Progenitor cell of endocrine pancreas (in vitro differentiated cells): Measurements from ENCODE around the gene SLC25A41. TPM values are rescaled to one million over a fixed set of nuclear protein-coding genes. Genes with fewer than 3 reads are reported as not detected.

Experiments
- DNase-seq: peaks from one replicate; pipeline ENCODE4 v3.0.0; 2021; ENCODE audit warnings: low spot score; ENCODE audit not compliant: unreplicated experiment
- H3K27ac Mint-ChIP-seq: 2 replicates; pipeline ENCODE4 v1.8.0; 2021; ENCODE audit warnings: mild to moderate bottlenecking, moderate library complexity, mixed read lengths
- H3K27me3 Mint-ChIP-seq: 2 replicates; pipeline ENCODE4 v1.8.0; 2021; ENCODE audit warnings: mixed read lengths
- H3K36me3 Mint-ChIP-seq: 2 replicates; pipeline ENCODE4 v1.8.0; 2022; ENCODE audit warnings: mixed read lengths; ENCODE audit not compliant: insufficient read depth
- H3K4me1 Mint-ChIP-seq: 2 replicates; pipeline ENCODE4 v1.8.0; 2021; ENCODE audit warnings: low read depth, mixed read lengths
- H3K4me3 Mint-ChIP-seq: 2 replicates; pipeline ENCODE4 v1.8.0; 2021; ENCODE audit warnings: low read depth, mild to moderate bottlenecking, moderate library complexity, mixed read lengths
- H3K9me3 Mint-ChIP-seq: 2 replicates; pipeline ENCODE4 v1.8.0; 2021; ENCODE audit warnings: low read depth, mixed read lengths
- CTCF ChIP-seq: fragments of 200-600 bp; sonication (generic); IDR thresholded peaks from one replicate; pipeline ENCODE4 v1.5.0; 2021; ENCODE audit warnings: antibody characterized with exemption, mild to moderate bottlenecking; ENCODE audit not compliant: unreplicated experiment
- total RNA-seq: library from RNA; stranded (reverse); gene quantifications from 2 replicates; pipeline ENCODE4 v1.2.1, GENCODE V29; 2021

Gene SLC25A41
- total RNA-seq, 1 donor from 2014 or later = 1.4 TPM

- H3K4me3 Mint-ChIP-seq = no peak overlapping the region
- no peak for TF ChIP-seq CTCF
- no peaks in the 10 kb centered on the region for H3K9me3 Mint-ChIP-seq
- no peak for DNase-seq
- H3K4me1 Mint-ChIP-seq = peaks cover 11% of the 10 kb centered on the region
- H3K27me3 Mint-ChIP-seq = no peaks in the 10 kb centered on the region
- peak overlapping the region; percentile 90 for H3K27ac Mint-ChIP-seq
- H3K36me3 Mint-ChIP-seq = peaks cover 10% of the 10 kb centered on the region
Observed at GRCh38 chr19:6421075-6422014, 12.2 kb downstream of the SLC25A41 start.

GRCh38 chr19:6418562-6418932, 15.0 kb downstream of the SLC25A41 start:
- H3K36me3 Mint-ChIP-seq = peaks cover 16% of the 10 kb centered on the region

GRCh38 chr19:6417713-6418561, 15.6 kb downstream of the SLC25A41 start:
- H3K27ac Mint-ChIP-seq = no peak overlapping the region
- H3K9me3 Mint-ChIP-seq = no peaks in the 10 kb centered on the region
- DNase-seq = no peak
- no peak overlapping the region for H3K4me3 Mint-ChIP-seq
- peak; percentile 44 for TF ChIP-seq CTCF
- H3K36me3 Mint-ChIP-seq = peaks cover 16% of the 10 kb centered on the region
- peaks cover 17% of the 10 kb centered on the region for H3K4me1 Mint-ChIP-seq
- no peaks in the 10 kb centered on the region for H3K27me3 Mint-ChIP-seq

More at GRCh38 chr19:6418562-6418932, 15.0 kb downstream of the SLC25A41 start:
- H3K9me3 Mint-ChIP-seq = no peaks in the 10 kb centered on the region
- H3K4me1 Mint-ChIP-seq = peaks cover 16% of the 10 kb centered on the region
- H3K27me3 Mint-ChIP-seq = no peaks in the 10 kb centered on the region
- no peak for DNase-seq
- H3K4me3 Mint-ChIP-seq = no peak overlapping the region
- TF ChIP-seq CTCF = no peak
- H3K27ac Mint-ChIP-seq = peak overlapping the region; percentile 68

- Mint-ChIP-seq H3K9me3 (no peaks in the 10 kb centered on the region), H3K36me3 (peaks cover 14% of the 10 kb centered on the region), H3K27me3 (no peaks in the 10 kb centered on the region), H3K4me3 (no peak overlapping the region), H3K27ac (no peak overlapping the region), H3K4me1 (peaks cover 15% of the 10 kb centered on the region)
- no peak for TF ChIP-seq CTCF
- no peak for DNase-seq
Observed at GRCh38 chr19:6416658-6417405, 16.7 kb downstream of the SLC25A41 start.
